OCI-LY3 (cell line): ENCODE data around the gene PCDHB14.
"Not testable (repeated sequence)": the region's sequence is repeated elsewhere in the genome, so short reads cannot be mapped to it uniquely, and the experiment has no call there.

Experiments used
- EZH2phosphoT487 ChIP-seq: fragments of 200-600 bp; shearing (Covaris generic); IDR thresholded peaks from 2 replicates; pipeline ENCODE4 v1.6.1; 2018; ENCODE audit warnings: antibody characterized with exemption, mixed run types, low read depth
- TF ChIP-seq, protein P1 (sequence below): fragments of 200-600, 300-600 bp; sonication (generic); IDR thresholded peaks from 2 replicates; pipeline ENCODE4 v1.5.1; 2014; ENCODE audit warnings: antibody characterized with exemption, low read length, low read depth

- TF ChIP-seq, protein P1, sequence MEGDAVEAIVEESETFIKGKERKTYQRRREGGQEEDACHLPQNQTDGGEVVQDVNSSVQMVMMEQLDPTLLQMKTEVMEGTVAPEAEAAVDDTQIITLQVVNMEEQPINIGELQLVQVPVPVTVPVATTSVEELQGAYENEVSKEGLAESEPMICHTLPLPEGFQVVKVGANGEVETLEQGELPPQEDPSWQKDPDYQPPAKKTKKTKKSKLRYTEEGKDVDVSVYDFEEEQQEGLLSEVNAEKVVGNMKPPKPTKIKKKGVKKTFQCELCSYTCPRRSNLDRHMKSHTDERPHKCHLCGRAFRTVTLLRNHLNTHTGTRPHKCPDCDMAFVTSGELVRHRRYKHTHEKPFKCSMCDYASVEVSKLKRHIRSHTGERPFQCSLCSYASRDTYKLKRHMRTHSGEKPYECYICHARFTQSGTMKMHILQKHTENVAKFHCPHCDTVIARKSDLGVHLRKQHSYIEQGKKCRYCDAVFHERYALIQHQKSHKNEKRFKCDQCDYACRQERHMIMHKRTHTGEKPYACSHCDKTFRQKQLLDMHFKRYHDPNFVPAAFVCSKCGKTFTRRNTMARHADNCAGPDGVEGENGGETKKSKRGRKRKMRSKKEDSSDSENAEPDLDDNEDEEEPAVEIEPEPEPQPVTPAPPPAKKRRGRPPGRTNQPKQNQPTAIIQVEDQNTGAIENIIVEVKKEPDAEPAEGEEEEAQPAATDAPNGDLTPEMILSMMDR, result not testable (repeated sequence)
- not testable (repeated sequence) for TF ChIP-seq EZH2phosphoT487
Measured at GRCh38 chr5:141210281-141210680, 12.9 kb upstream of the PCDHB14 start.
